Neural crest cell (in vitro differentiated cells): ENCODE results near the gene NPAS3. TPM values are rescaled to one million over a fixed set of nuclear protein-coding genes. Genes with fewer than 3 reads are reported as not detected.

ENCODE experiments used
- DNase-seq: peaks from one replicate; pipeline ENCODE4 v3.0.0; 2021; ENCODE audit warnings: low read depth, mixed read lengths, low spot score
- H3K27ac Mint-ChIP-seq: one replicate; pipeline ENCODE4 v1.8.0; 2021; ENCODE audit warnings: mild to moderate bottlenecking, mixed read lengths; ENCODE audit not compliant: unreplicated experiment
- H3K27me3 Mint-ChIP-seq: 2 replicates; pipeline ENCODE4 v1.8.0; 2021; ENCODE audit warnings: low read depth, mild to moderate bottlenecking, mixed read lengths
- H3K36me3 Mint-ChIP-seq: 2 replicates; pipeline ENCODE4 v1.8.0; 2021; ENCODE audit warnings: low read depth, mild to moderate bottlenecking, mixed read lengths
- H3K4me1 Mint-ChIP-seq: 2 replicates; pipeline ENCODE4 v1.8.0; 2021; ENCODE audit warnings: mixed read lengths
- H3K4me3 Mint-ChIP-seq: one replicate; pipeline ENCODE4 v1.8.0; 2021; ENCODE audit warnings: mild to moderate bottlenecking, mixed read lengths
- H3K9me3 Mint-ChIP-seq: 2 replicates; pipeline ENCODE4 v1.8.0; 2021; ENCODE audit warnings: mixed read lengths
- total RNA-seq: library from RNA; stranded (reverse); gene quantifications from 2 replicates; pipeline ENCODE4 v1.2.1, GENCODE V29; 2021
- TF ChIP-seq, protein P1 (sequence below): fragments of 200-600 bp; sonication (generic); conservative IDR thresholded peaks from 2 replicates; pipeline ENCODE4 v1.5.0; 2021; ENCODE audit warnings: antibody characterized with exemption, mild to moderate bottlenecking

Gene NPAS3
- total RNA-seq, 1 donor from 2014 or later = 18.2 TPM

GRCh38 chr14:33454707-33455106 lies 516.0 kb downstream of the NPAS3 start:
- Mint-ChIP-seq H3K27ac (no peak overlapping the region), H3K9me3 (no peaks in the 10 kb centered on the region), H3K27me3 (no peaks in the 10 kb centered on the region), H3K4me3 (no peak overlapping the region), H3K4me1 (peaks cover 12% of the 10 kb centered on the region), H3K36me3 (no peaks in the 10 kb centered on the region)
- TF ChIP-seq, protein P1, sequence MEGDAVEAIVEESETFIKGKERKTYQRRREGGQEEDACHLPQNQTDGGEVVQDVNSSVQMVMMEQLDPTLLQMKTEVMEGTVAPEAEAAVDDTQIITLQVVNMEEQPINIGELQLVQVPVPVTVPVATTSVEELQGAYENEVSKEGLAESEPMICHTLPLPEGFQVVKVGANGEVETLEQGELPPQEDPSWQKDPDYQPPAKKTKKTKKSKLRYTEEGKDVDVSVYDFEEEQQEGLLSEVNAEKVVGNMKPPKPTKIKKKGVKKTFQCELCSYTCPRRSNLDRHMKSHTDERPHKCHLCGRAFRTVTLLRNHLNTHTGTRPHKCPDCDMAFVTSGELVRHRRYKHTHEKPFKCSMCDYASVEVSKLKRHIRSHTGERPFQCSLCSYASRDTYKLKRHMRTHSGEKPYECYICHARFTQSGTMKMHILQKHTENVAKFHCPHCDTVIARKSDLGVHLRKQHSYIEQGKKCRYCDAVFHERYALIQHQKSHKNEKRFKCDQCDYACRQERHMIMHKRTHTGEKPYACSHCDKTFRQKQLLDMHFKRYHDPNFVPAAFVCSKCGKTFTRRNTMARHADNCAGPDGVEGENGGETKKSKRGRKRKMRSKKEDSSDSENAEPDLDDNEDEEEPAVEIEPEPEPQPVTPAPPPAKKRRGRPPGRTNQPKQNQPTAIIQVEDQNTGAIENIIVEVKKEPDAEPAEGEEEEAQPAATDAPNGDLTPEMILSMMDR = no peak
- no peak for DNase-seq

GRCh38 chr14:33455654-33456345 lies 517.1 kb downstream of the NPAS3 start:
- peaks cover 12% of the 10 kb centered on the region for H3K4me1 Mint-ChIP-seq

DNA sequence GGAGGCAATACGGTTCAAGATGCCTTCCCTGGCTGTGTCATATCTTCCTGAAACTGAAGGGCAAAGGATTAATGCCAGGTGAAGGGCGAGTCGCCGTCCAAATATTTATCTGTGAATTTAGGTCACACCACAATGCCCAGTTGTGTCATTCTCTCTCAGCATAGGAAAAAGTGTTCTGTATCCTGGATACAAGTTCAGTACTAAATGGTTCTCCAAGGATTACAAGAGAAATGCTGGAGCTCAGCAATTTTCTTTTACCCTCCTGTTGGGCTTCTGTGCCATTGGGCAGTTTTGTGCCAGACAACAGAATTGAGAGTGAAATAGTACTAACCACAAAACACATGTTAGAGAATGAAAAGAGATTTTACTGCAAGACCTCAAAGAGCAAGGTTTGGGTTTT lies 518.3 kb downstream of the NPAS3 start:
- H3K9me3 Mint-ChIP-seq = no peaks in the 10 kb centered on the region

More at GRCh38 chr14:33455654-33456345, 517.1 kb downstream of the NPAS3 start:
- no peak overlapping the region for H3K27ac Mint-ChIP-seq
- TF ChIP-seq, protein P1 = no peak
- H3K4me3 Mint-ChIP-seq = no peak overlapping the region
- no peak for DNase-seq
- no peaks in the 10 kb centered on the region for H3K36me3 Mint-ChIP-seq
- H3K27me3 Mint-ChIP-seq = no peaks in the 10 kb centered on the region
- no peaks in the 10 kb centered on the region for H3K9me3 Mint-ChIP-seq

DNA sequence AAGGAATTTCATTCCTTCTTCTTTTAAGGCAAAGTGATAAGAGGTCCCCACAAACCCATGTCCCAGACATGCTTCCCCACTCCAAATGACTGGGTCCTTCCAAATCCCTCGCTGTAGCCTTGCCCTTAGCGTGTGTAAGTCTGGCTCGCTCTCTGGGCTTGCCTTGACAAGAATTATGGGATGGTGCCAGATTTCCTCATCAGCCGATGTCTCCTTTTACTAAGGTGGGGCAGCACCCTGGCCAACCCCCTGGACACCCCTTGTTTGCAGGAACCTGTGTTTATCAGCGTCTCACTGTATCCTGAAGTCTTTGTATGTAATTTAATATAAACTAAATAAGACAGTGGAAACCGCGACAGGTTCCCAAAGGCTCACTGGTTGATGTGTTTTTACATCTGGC lies 518.9 kb downstream of the NPAS3 start:
- H3K9me3 Mint-ChIP-seq = no peaks in the 10 kb centered on the region
- H3K27ac Mint-ChIP-seq = no peak overlapping the region
- H3K27me3 Mint-ChIP-seq = no peaks in the 10 kb centered on the region
- no peaks in the 10 kb centered on the region for H3K36me3 Mint-ChIP-seq
- TF ChIP-seq, protein P1 = no peak
- H3K4me3 Mint-ChIP-seq = no peak overlapping the region
- H3K4me1 Mint-ChIP-seq = peaks cover 12% of the 10 kb centered on the region
- DNase-seq = no peak

More for the DNA sequence above, 518.3 kb downstream of the NPAS3 start:
- no peak for DNase-seq
- Mint-ChIP-seq H3K36me3 (no peaks in the 10 kb centered on the region), H3K27ac (no peak overlapping the region), H3K27me3 (no peaks in the 10 kb centered on the region), H3K4me1 (peaks cover 12% of the 10 kb centered on the region), H3K4me3 (no peak overlapping the region)
- TF ChIP-seq, protein P1 = no peak

GRCh38 chr14:33460164-33460563 lies 521.5 kb downstream of the NPAS3 start:
- DNase-seq = no peak
- Mint-ChIP-seq H3K27ac (no peak overlapping the region), H3K4me1 (peaks cover 11% of the 10 kb centered on the region), H3K36me3 (no peaks in the 10 kb centered on the region), H3K9me3 (no peaks in the 10 kb centered on the region), H3K4me3 (no peak overlapping the region), H3K27me3 (no peaks in the 10 kb centered on the region)
- TF ChIP-seq, protein P1 = no peak
